ENCODE results near the gene NFATC1.
A peak's percentile ranks its signal among the peaks of the same experiment; 100 is the strongest.

Gene NFATC1

GRCh38 chr18:79424880-79425568 is 29.3 kb downstream of the NFATC1 start:
- DNase-seq = no peak

- DNase-seq = no peak
Observed at GRCh38 chr18:79425569-79425886, 29.8 kb downstream of the NFATC1 start.

GRCh38 chr18:79426376-79427300 is 30.9 kb downstream of the NFATC1 start:
- DNase-seq = no peak

- DNase-seq = no peak
Observed at GRCh38 chr18:79427368-79428225, 31.9 kb downstream of the NFATC1 start.

- DNase-seq = no peak
Observed at GRCh38 chr18:79428287-79428686, 32.6 kb downstream of the NFATC1 start.

GRCh38 chr18:79429381-79429780 is 33.7 kb downstream of the NFATC1 start:
- DNase-seq = no peak

GRCh38 chr18:79429785-79430281 is 34.1 kb downstream of the NFATC1 start:
- no peak for DNase-seq

GRCh38 chr18:79432376-79433120 is 36.8 kb downstream of the NFATC1 start:
- no peak for DNase-seq

GRCh38 chr18:79433431-79433830 is 37.7 kb downstream of the NFATC1 start:
- DNase-seq = no peak

GRCh38 chr18:79434607-79435401 is 39.1 kb downstream of the NFATC1 start:
- DNase-seq = no peak

GRCh38 chr18:79436556-79437275 is 41.0 kb downstream of the NFATC1 start:
- no peak for DNase-seq

GRCh38 chr18:79438089-79438897 is 42.6 kb downstream of the NFATC1 start:
- no peak for DNase-seq

GRCh38 chr18:79438898-79439627 is 43.3 kb downstream of the NFATC1 start:
- peak; percentile 80 for DNase-seq

GRCh38 chr18:79439628-79440023 is 43.9 kb downstream of the NFATC1 start:
- DNase-seq = no peak

GRCh38 chr18:79440316-79441110 is 44.8 kb downstream of the NFATC1 start:
- DNase-seq = no peak

GRCh38 chr18:79441420-79441819 is 45.7 kb downstream of the NFATC1 start:
- DNase-seq = no peak

- no peak for DNase-seq
Observed at GRCh38 chr18:79442508-79443221, 46.9 kb downstream of the NFATC1 start.

- no peak for DNase-seq
Observed at GRCh38 chr18:79445221-79445620, 49.5 kb downstream of the NFATC1 start.
